OCI-LY7 (cell line): Measurements from ENCODE around the gene USH1C.

Experiments used
- EZH2phosphoT487 ChIP-seq: fragments of 200-600 bp; sonication (generic); IDR thresholded peaks from 2 replicates; pipeline ENCODE4 v1.6.1; 2018; ENCODE audit warnings: low read depth, borderline replicate concordance, mild to moderate bottlenecking, mixed run types, antibody characterized with exemption, low read length, moderate library complexity, mixed read lengths
- TF ChIP-seq, protein P1 (sequence below): fragments of 200-600 bp; sonication (generic); conservative IDR thresholded peaks from 2 replicates; pipeline ENCODE4 v1.5.1; 2014; ENCODE audit warnings: mild to moderate bottlenecking, antibody characterized with exemption, low read length, moderate library complexity, mixed read lengths

DNA sequence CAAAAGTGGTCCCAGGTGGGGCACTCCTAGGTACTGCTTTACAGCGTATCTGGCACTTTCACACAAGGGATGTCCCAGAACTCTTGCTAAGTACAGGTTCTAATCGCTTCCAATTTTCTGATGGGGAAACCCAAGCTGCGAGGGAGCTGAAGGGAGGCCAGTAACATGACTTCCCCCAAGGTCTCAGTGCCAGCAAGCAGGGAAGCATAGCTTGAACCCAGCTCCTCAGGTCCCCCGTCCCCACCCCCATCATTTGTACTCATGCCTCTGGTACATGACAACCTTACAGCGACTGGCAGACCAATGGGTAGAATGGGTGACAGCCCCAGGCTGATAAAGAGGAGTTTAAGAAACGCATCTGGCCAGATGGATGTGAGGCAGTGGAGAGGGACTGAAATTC is 66.9 kb downstream of the USH1C start:
- TF ChIP-seq, protein P1, sequence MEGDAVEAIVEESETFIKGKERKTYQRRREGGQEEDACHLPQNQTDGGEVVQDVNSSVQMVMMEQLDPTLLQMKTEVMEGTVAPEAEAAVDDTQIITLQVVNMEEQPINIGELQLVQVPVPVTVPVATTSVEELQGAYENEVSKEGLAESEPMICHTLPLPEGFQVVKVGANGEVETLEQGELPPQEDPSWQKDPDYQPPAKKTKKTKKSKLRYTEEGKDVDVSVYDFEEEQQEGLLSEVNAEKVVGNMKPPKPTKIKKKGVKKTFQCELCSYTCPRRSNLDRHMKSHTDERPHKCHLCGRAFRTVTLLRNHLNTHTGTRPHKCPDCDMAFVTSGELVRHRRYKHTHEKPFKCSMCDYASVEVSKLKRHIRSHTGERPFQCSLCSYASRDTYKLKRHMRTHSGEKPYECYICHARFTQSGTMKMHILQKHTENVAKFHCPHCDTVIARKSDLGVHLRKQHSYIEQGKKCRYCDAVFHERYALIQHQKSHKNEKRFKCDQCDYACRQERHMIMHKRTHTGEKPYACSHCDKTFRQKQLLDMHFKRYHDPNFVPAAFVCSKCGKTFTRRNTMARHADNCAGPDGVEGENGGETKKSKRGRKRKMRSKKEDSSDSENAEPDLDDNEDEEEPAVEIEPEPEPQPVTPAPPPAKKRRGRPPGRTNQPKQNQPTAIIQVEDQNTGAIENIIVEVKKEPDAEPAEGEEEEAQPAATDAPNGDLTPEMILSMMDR, result no peak
- TF ChIP-seq EZH2phosphoT487, result no peak
